ENCODE data around the gene ACTG1. TPM values are rescaled to one million over a fixed set of nuclear protein-coding genes. Genes with fewer than 3 reads are reported as not detected.

ACTG1 gene
- total RNA-seq, 2 experiments from 2014 or later: 4,119 to 5,987 TPM

DNA sequence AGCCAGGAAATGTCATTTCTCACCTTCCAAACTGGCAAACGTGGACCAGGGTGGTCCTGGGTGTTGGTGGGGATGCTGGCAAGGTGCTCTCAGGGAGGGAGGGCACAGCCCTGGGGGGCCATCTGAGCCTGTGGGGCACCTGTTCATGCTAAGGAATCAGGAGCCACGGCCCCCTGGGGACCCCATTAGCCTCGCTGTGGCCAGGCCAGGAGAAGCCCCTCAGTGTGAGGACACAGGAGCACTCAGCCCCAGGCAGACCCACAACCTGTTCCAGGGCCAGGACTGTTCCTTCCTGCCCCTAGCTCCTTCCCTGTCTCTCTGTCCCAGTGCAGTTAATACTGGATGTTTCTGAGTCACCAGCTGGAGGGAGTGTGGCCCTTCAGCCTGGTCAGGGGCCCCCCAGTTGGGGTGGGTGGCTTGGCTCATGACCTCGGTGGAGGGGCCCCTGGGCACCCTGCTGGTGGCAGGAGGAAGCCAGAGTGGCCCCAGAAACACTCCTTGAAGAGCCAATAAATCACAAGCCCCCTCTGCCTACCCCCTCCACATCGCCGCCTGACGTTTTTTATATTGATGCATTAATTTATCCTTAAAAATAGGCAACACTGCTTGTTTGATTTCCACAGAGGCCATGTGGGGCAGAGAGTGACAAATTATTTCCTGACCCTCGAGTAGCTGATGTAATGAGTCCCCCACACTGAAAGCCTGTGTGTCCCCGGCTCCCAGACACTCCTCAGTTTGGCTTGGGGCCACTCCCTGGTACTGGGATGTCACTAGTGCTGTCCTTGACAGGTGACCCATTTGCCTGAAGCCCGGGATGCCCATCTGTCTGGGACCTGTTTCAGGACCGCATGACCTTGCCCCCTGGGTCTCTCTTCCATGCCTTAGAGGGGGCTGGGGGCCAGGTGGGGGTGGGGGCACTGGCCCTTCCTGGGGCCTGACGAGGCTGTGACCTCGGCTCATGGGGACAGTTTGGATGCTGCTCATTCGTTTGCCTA is 22.3 kb downstream of the ACTG1 start:
- no peak for DNase-seq
- Mint-ChIP-seq H3K4me3 (peak overlapping the region; percentile 39), H3K27me3 (peaks cover 4% of the 10 kb centered on the region), H3K9me3 (ENCODE audit: low read depth) (no peaks in the 10 kb centered on the region), H3K36me3 (ENCODE audit: low read depth) (no peaks in the 10 kb centered on the region), H3K27ac (no peak overlapping the region), H3K4me1 (peaks cover 7% of the 10 kb centered on the region)
- POLR2A ChIA-PET: interaction anchor here (0.6 kb wide), 1 partner anchor 318 kb away, joined by 3 read pairs; no protein-coding TSS in a partner anchor
- CTCF ChIA-PET: interaction anchor here (0.5 to 0.6 kb wide), 2 partner anchors 18 to 1414 kb away, joined by 3 read pairs; no protein-coding TSS in a partner anchor
- intact Hi-C loops (cut with DNase I, micrococcal nuclease): loop anchor here in 1 of 2 experiments (5.0 kb wide), 1 partner anchor 498 kb away; the partner anchor contains the start of gene CHMP6
- no peak for ATAC-seq

DNA sequence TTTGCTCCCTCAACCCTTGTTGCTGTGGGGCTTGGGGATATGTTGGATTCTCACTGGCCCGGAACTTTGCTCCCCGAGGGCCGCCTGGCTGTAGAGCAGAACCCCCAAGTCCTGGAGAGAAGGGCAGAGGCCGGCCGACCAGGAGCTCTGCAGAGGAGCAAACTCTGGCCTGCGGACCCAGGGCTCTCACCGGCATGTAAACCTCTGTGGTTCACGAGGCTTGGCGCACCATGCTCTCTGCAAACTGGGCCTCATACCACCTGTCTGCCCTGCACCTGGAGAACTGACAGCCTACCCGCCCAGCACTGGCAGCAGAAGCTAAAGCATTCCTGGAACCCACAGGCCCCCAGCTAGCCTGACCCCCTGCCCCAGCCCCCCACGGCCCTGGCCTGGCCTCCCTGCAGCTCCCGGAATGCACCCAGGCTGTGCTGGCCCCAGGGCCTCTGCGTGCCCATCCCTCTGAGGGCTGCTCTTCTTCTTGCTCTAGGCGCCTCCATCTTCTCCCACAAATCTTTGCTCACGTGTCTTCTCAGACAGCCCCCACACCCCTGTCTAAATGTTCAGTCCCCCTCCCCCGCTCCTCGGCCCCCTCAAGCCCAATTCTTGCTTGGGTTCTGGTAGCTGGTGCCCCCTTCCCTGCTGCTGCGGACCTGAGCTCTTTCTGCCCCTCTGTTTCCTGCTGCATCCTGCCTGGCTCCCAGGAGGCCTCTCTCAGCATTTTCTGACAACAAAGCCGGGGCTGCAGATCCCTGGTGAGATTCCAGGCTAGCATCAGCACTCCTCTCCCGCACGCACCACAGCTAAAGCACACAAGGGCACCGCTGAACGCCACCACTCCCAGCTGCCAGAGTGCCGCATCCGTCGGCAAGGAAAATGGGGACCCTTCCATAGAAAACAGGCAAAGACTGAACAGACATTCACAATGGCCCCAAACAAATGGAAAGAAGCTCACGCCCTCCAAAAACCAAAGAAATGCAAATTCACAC is 23.3 kb downstream of the ACTG1 start:
- Mint-ChIP-seq H3K27ac (no peak overlapping the region), H3K9me3 (ENCODE audit: low read depth) (no peaks in the 10 kb centered on the region), H3K4me1 (peaks cover 7% of the 10 kb centered on the region), H3K4me3 (peak overlapping the region; percentile 59), H3K27me3 (peaks cover 4% of the 10 kb centered on the region), H3K36me3 (ENCODE audit: low read depth) (no peaks in the 10 kb centered on the region)
- intact Hi-C loops (cut with DNase I, micrococcal nuclease): loop anchor here in 1 of 2 experiments (5.0 kb wide), 1 partner anchor 497 kb away; the partner anchor contains the start of gene CHMP6
- POLR2A ChIA-PET: no interaction called here
- CTCF ChIA-PET: interaction anchor here (0.6 to 1.1 kb wide), 4 partner anchors 9 to 1413 kb away, joined by 3 to 5 read pairs (median 4); no protein-coding TSS in a partner anchor
- ATAC-seq (no peak), DNase-seq (no peak)

DNA sequence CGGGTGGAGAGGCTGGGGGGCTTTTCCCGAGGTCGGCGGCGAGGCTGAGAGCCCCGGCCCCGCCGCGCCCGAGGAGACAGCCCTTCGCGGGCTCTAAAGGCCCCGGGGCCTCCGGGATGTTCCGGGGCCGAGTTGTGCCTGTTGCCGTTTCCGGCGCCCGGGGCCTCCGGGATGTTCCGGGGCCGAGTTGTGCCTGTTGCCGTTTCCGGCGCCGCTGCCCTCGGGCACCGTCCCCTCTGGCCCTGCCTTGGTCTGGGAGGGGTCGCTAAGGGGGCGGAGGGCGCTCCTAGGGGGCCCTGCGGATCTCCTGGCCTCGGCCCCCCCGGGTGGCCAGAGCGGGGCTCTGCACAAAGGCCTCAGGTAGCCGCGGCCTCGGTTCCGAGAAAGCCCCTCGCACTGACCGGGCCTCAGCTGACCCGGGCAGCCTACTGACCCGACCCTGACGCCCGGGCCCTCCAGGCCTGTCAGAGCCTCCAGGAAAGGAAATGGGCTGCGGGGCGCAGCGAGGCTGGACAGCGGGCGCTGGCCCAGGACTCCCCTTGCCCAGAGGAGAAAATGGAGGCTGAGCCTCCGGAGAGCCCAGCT is 24.2 kb downstream of the ACTG1 start:
- peak; percentile 62 for DNase-seq
- no peak overlapping the region for H3K27ac Mint-ChIP-seq
- intact Hi-C loops (cut with DNase I, micrococcal nuclease): loop anchor here in 1 of 2 experiments (1.0 to 5.0 kb wide), 3 partner anchors 24 to 496 kb away; partner anchors contain the start of genes ACTG1, CHMP6 and FAAP100
- H3K36me3 Mint-ChIP-seq (ENCODE audit: low read depth): no peaks in the 10 kb centered on the region
- H3K9me3 Mint-ChIP-seq (ENCODE audit: low read depth): no peaks in the 10 kb centered on the region
- ChIA-PET POLR2A (no interaction called here), CTCF (interaction anchor here (1.1 kb wide), 1 partner anchor 24 kb away, joined by 5 read pairs; no protein-coding TSS in a partner anchor)
- peak; percentile 28 for ATAC-seq
- peaks cover 4% of the 10 kb centered on the region for H3K27me3 Mint-ChIP-seq
- H3K4me3 Mint-ChIP-seq: peak overlapping the region; percentile 59
- peaks cover 7% of the 10 kb centered on the region for H3K4me1 Mint-ChIP-seq

DNA sequence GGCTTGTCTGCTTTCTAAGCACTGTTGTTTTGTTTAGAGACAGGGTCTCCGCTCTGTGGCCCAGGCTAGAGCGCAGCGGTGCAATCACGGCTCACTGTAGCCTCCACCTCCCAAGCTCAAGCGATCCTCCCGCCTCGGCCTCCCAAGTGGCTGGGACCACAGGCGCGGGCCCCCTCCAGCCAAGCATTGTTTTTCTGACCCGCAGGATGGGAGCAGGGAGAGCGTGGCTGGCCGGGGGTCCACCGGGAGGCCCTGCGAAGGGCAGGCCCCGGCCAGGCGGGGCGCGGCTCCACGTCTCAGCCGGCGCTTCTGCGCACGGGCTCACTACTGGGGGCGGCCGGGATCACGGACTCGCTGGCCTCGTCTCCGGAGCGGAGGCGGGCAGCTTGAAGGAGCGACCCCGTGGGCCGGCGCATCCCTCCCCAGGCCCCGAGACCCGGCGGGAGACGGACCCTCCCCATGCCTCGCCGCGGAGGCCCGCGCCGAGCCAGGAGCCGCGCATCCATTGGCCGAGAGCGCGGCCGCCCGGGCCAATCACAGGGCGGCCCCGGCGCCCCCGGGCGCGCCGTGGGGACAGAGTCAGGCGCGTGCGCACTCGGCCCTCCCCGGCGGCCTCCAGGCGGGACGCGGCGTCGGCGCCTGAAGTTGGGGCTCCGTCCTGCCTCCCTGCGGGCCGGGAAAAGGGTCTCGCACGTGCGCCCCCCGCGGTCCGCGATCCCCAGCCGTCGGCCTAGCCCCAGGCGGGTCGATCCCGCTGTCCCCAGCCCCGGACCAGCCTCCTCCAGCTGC is 24.9 kb downstream of the ACTG1 start:
- CTCF ChIA-PET: no interaction called here
- H3K4me3 Mint-ChIP-seq: peak overlapping the region; percentile 59

DNA sequence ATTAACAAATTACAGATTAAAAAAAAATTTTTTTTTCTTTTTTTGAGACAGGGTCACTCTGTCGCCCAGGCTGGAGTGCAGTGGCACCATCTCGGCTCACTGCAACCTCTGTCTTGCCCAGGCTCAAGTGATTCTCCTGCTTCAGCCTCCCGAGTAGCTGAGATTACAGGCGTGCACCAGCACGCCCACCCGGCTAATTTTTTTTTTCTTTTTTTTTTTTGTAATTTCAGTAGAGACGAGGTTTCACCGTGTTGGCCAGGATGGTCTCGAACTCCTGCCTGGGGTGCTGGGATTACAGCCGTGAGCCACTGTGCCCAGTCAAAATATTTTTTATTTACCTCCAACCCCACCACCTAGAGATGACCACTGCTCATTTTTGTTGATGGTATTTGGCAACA is 25.5 kb downstream of the ACTG1 start:
- CTCF ChIA-PET: no interaction called here
- Mint-ChIP-seq H3K27ac (no peak overlapping the region), H3K36me3 (ENCODE audit: low read depth) (no peaks in the 10 kb centered on the region), H3K27me3 (peaks cover 10% of the 10 kb centered on the region), H3K9me3 (ENCODE audit: low read depth) (no peaks in the 10 kb centered on the region), H3K4me1 (peaks cover 11% of the 10 kb centered on the region), H3K4me3 (peak overlapping the region; percentile 59)
- DNase-seq: no peak
- ATAC-seq: no peak
- intact Hi-C loops (cut with DNase I, micrococcal nuclease): loop anchor here (2.0 to 5.0 kb wide), 3 partner anchors 66 to 495 kb away; partner anchors contain the start of genes BAHCC1 (in 1 of the 2), CHMP6 (in 1 of the 2) and FAAP100 (in 1 of the 2)
- POLR2A ChIA-PET: interaction anchor here (0.6 kb wide), 2 partner anchors 140 to 250 kb away, joined by 3 read pairs; no protein-coding TSS in a partner anchor

More for the DNA sequence above, 24.9 kb downstream of the ACTG1 start:
- peaks cover 9% of the 10 kb centered on the region for H3K4me1 Mint-ChIP-seq
- POLR2A ChIA-PET: interaction anchor here (0.6 kb wide), 1 partner anchor 251 kb away, joined by 3 read pairs; no protein-coding TSS in a partner anchor
- no peak overlapping the region for H3K27ac Mint-ChIP-seq
- H3K36me3 Mint-ChIP-seq (ENCODE audit: low read depth): no peaks in the 10 kb centered on the region
- peaks cover 6% of the 10 kb centered on the region for H3K27me3 Mint-ChIP-seq
- H3K9me3 Mint-ChIP-seq (ENCODE audit: low read depth): no peaks in the 10 kb centered on the region
- DNase-seq: peak; percentile 90
- ATAC-seq: peak; percentile 88
- intact Hi-C loops (cut with DNase I, micrococcal nuclease): loop anchor here (1.0 to 5.0 kb wide), 5 partner anchors 25 to 495 kb away; partner anchors contain the start of genes FAAP100 (in 2 of the 2), ACTG1 (in 1 of the 2), BAHCC1 (in 1 of the 2) and CHMP6 (in 1 of the 2)

DNA sequence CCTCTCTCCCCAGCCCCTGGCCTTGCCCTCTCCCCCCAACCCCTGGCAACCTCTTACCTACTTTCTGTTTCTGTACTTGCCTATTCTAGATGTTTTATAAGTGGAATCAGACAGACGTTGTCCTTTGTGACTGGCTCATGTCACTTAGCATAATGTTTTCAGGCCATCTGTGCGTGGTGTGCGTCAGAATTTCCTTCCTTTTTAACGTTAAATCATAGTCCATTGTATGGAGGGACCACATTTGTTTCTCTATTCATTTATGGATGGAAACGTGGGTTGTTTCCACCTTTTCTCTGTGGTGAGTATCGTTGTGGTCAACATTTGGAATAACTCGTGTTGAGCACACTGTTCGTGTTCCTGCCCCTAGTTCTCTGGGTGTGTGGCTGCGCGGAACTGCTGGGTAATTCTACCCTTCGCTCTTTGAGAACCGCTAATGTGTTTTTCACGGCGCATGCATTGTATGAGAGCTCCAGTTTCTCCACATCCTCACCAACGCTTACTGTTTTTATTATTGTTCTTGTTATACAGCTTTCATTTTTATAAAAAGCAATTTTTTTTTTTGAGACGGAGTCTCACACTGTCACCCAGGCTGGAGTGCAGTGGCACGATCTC is 26.3 kb downstream of the ACTG1 start:
- ATAC-seq: no peak
- peak overlapping the region; percentile 59 for H3K4me3 Mint-ChIP-seq
- H3K36me3 Mint-ChIP-seq (ENCODE audit: low read depth): no peaks in the 10 kb centered on the region
- DNase-seq: peak; percentile 45
- POLR2A ChIA-PET: interaction anchor here (0.6 kb wide), 1 partner anchor 139 kb away, joined by 3 read pairs; no protein-coding TSS in a partner anchor
- no peaks in the 10 kb centered on the region for H3K9me3 Mint-ChIP-seq (ENCODE audit: low read depth)
- CTCF ChIA-PET: interaction anchor here (1.6 kb wide), 1 partner anchor 89 kb away, joined by 3 read pairs; no protein-coding TSS in a partner anchor
- intact Hi-C loops (cut with DNase I, micrococcal nuclease): loop anchor here (2.0 to 5.0 kb wide), 3 partner anchors 66 to 494 kb away; partner anchors contain the start of genes BAHCC1 (in 1 of the 2), CHMP6 (in 1 of the 2) and FAAP100 (in 1 of the 2)
- H3K4me1 Mint-ChIP-seq: peaks cover 16% of the 10 kb centered on the region
- H3K27me3 Mint-ChIP-seq: peaks cover 14% of the 10 kb centered on the region
- peak overlapping the region; percentile 32 for H3K27ac Mint-ChIP-seq

DNA sequence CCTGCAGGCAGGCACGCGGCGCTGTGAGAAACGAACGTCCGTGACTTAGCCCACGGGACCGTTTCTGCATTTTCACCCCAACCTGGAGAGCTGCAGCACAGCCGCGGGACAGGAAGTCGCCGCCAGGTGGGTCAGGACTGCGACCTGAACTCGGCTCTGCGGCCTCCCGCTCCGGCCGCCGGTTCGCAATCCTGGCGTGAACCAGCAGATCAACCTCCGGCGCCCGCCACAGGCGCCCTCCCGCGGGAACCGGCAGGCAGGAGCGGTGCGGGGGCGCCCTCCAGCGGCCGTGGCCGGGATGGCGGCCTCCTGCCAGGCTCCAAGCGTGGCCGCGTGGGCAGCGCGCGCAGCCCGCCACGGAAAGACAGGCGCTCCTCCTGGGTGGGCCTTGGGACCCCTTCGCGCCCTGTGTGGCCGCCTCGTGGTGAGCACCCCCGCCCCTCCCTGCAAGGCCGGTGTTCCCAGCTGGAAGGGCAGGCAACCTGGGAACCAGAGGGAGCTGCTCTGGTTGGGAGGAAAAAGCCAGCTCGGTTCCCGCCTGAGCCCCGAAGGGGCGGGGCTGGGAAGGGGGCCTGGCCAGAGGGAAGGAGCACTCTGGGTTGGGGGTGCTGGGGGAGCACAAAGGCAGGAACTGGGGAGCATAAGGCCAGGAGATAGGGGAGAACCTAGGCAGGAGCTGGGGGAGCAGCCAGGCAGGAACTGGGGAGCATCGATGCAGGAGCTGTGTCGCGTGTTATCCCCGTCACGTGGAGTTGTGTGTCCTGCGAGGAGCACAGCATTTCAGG is 28.2 kb downstream of the ACTG1 start:
- CTCF ChIA-PET: interaction anchor here (0.5 to 2.0 kb wide), 20 partner anchors 10 to 481 kb away, joined by 3 to 8 read pairs (median 3); partner anchors contain the start of genes BAHCC1 and SLC38A10
- intact Hi-C loops (cut with DNase I, micrococcal nuclease): loop anchor here (1.0 to 5.0 kb wide), 14 partner anchors 24 to 342 kb away; partner anchors contain the start of genes SLC38A10 (in 2 of the 2), ACTG1 (in 1 of the 2), BAHCC1 (in 1 of the 2) and FAAP100 (in 1 of the 2)
- POLR2A ChIA-PET: interaction anchor here (1.5 to 1.8 kb wide), 2 partner anchors 29 to 245 kb away, joined by 4 to 11 read pairs; partner anchors contain the start of genes ACTG1, NDUFAF8 and TEPSIN
- DNase-seq (peak; percentile 94), ATAC-seq (peak; percentile 68)
- peak overlapping the region; percentile 30 for H3K4me3 Mint-ChIP-seq
- H3K36me3 Mint-ChIP-seq (ENCODE audit: low read depth): no peaks in the 10 kb centered on the region
- peaks cover 26% of the 10 kb centered on the region for H3K27me3 Mint-ChIP-seq
- H3K9me3 Mint-ChIP-seq (ENCODE audit: low read depth): no peaks in the 10 kb centered on the region
- H3K4me1 Mint-ChIP-seq: peaks cover 16% of the 10 kb centered on the region
- no peak overlapping the region for H3K27ac Mint-ChIP-seq

DNA sequence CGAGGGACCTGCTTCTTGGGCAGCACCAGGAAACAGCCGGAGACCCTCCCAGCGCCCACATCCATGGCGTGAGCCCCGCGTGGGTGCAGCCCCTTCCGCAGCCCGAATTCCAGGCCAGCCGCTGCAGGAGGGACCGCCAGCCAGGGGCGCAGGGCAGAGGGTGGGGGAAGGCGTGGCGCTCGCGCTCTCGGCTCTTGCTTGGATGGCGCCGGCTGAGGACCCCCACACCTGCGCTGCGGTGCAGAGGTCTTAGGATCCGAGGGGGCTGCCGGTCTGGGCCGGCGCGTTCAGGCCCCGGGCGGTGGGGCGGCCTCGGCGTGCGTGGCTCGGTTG is 28.8 kb downstream of the ACTG1 start:
- Mint-ChIP-seq H3K9me3 (ENCODE audit: low read depth) (no peaks in the 10 kb centered on the region), H3K27ac (no peak overlapping the region), H3K4me3 (no peak overlapping the region), H3K36me3 (ENCODE audit: low read depth) (no peaks in the 10 kb centered on the region), H3K4me1 (peaks cover 16% of the 10 kb centered on the region), H3K27me3 (peaks cover 26% of the 10 kb centered on the region)
- intact Hi-C loops (cut with DNase I, micrococcal nuclease): loop anchor here (1.0 to 5.0 kb wide), 14 partner anchors 25 to 342 kb away; partner anchors contain the start of genes SLC38A10 (in 2 of the 2), ACTG1 (in 1 of the 2), BAHCC1 (in 1 of the 2) and FAAP100 (in 1 of the 2)
- no peak for DNase-seq
- no peak for ATAC-seq
- CTCF ChIA-PET: interaction anchor here (1.2 to 2.0 kb wide), 4 partner anchors 9 to 231 kb away, joined by 4 to 8 read pairs (median 4); no protein-coding TSS in a partner anchor
- POLR2A ChIA-PET: no interaction called here

Data from activated CD4-positive, alpha-beta T cell treated with anti-CD3 and anti-CD28 coated beads for 36 hours (primary cell).